GM21526 (cell line): ENCODE data around the gene COL4A2.

Experiments
- ATAC-seq: cut with Tn5 transposase; IDR thresholded peaks from one replicate; pipeline ENCODE4 v1.9.1; 2021; ENCODE audit warnings: moderate library complexity; ENCODE audit not compliant: unreplicated experiment, low FRiP score

The COL4A2 gene

DNA sequence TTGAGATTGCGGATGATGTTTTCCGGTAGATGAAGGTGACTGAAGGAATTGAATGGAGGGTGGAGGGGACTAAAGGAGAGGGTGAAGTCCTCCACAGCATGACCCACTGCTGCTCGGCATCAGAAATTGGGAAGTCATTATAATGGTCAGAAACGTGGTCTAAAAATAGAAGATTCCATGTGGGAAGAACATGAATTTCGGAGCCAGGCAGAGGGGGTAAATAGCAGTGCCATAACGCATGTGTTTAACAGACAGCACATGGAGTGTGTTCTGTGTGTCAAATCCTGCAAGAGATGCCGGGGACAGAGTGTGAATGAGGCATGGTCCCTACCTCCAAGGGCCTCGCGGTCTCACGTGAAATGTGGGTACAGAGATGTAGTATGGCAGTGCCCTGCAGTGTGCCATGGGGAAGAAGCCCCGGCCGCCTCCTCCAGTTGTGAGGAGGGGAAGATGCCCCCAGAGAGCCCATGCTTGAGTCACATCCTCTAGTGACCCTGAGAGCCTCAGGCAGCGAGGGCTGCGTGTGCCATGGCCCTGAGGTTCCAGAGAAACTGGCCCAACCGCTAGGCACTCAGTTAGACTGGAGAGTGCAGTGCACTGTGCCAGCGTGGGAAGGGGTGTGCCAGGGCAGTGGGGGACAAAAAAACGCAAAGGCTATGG lies 106.1 kb downstream of the COL4A2 start:
- no peak for ATAC-seq

DNA sequence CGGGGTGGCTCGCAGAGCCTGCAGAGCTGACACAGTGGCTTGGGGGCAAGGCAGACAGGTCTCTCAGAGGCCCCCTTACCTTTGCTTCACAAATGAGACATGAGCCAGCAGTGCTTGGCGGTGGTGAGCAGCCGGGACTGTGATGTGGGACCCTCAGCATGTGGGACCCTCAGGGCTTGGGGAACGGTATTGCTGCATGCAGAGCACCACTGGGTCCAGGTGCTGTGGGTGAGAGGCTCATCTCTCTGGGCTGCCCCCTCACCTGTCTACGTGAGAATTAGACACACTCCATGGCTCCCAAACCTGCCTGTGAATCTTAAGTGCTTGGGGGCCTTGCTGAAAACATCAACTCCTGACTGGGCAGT lies 106.6 kb downstream of the COL4A2 start:
- ATAC-seq, result no peak

DNA sequence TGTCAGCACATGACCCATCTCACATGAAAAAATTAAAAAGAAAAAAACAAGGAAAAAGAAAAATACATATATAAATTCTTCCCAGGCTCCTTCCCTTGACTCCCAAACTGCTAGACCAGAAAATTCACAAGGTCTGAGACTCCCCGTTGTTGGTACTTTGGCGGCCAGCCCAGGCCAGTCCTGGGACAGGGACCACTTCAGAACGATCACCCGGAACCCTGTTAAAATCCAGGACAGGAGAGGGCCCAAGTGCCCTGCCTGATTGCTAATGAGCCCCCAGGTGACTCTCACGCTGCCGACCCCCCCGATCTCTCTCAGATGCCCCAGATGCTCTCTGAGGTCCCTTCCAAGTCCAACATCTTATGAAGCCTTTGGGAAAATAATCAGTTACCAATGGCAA lies 107.2 kb downstream of the COL4A2 start:
- no peak for ATAC-seq

DNA sequence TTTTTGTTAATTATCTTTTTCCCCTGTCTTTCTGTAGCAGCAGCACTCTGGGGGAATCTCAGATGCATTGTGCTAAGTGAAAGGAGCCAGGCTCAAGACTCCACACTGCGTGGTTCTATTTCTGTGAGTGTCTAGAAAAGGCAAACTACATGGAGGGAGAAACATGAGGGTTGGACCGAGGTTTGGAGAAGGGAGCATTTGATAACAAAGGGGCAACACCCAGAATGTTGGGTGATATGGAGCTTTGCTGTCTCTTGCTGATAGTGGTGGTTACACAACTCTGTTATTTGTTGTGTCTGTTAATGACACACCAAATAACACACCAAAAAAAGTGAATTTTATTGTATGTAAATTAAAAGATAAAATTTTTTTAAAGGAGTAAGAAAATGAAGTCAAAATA lies 107.8 kb downstream of the COL4A2 start:
- no peak for ATAC-seq

DNA sequence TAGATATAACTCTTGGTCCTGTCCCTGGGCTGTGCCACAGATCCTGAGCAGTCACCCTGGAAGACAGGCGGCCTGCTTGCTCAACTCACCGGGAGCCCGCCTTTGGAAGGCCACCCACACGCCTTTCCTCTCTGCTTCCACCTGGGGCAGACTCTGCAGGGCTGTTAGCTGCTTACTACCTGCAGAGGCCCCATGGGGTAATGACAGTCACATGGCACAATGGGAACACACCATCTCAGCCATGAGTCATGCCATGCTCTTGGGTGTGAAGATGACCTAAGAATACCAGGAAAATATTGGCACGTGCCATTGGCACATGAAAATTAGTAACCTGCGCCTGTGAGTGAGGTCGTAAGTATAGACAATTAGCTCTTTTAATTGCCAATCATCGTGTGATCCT lies 108.6 kb downstream of the COL4A2 start:
- no peak for ATAC-seq

DNA sequence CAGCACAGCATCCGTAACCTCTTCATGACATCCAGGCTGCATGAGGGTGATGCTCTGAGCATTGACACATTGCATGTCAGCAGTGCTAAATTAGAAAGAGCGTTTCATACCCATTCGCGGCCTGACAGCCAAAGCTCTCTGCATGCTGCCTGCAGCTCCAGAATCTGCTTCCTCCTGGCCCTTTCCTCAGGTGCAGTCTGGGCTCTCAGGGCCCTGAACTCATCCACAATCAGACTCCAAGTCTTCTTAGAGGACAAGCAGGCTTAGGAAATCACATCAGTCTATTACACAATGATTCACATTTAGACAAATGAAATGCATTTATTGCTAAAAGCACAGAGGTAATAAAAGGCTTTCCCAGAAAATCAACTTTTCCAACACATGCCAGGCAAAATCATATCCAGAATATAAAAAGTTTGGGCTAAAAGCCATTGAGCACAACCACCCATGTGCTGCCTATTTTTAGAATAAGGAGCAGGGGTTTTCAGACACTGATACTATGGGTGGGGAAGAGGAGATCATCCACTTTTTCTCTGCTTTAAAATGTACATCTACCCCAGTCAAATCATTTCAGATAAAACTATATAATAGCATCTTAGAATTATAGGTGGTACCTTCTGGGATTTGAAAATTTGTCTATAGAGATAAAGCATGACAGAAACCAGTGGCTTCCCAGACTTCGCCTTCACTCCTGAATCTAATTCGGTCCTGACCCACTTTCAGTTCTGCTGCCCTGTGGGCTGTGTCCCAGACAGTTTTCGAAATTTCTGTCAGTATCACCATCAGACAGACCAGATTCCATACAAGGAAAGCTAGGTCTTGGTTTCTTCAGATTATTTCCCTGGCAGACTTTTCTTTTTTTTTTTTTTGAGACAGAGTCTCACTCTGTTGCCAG lies 109.3 kb downstream of the COL4A2 start:
- no peak for ATAC-seq

DNA sequence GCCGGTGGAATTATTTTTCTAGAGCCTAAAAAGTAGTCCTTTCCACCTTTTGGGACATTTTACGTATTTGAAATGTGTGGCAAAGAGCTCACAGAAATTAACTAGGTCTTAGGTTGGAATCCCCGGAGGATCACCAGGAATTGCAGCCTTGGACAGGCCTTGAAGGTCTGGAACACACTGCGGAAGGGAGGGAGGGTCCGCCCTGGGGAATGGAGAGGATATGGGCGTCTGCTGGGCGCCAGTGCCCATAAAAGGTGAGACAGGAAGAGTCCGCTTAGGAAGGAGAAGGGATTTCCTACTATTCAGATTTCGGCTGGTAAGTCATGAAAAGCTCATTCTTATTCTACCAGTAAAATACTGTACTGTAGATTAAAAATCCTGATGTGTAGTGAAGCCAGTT lies 111.9 kb downstream of the COL4A2 start:
- ATAC-seq, result no peak

DNA sequence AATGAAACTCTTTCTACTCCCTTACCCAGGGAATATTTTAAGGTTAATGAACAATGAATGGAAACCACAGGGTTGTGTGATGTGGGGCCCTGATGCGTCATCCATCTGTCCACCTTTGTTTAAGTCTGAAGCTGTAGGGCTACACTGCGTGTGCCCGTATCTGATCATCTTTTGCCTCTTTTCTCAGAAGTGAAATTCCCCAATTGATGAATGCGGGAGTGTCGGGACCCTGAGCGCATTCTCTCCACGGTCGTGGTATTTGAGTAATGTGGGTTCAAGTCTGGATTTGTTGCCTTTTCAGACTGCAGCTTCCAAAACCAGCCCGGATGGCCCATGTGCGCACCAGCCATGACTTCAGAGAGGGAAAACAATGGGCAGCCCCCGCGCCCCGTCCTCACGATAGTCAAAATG lies 112.3 kb downstream of the COL4A2 start:
- no peak for ATAC-seq

DNA sequence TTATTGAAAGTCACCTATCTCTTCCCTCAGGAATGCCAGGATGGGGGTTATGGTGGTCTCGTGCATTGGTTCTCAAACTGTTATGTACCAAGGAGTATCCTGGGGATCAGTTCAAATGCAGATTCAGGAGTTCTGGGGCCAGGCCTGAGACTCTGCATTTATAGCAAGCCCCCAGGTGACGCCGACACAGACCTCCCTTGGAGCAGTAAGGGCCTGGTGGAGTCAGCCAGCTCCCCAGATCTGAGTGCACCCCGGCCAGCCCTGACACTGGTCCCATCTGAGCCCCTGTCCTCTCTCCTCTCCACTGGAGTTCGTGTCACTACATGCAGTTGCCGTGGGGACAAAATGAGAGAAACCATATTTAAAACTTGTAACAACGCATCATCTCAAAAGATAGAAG lies 112.9 kb downstream of the COL4A2 start:
- no peak for ATAC-seq

DNA sequence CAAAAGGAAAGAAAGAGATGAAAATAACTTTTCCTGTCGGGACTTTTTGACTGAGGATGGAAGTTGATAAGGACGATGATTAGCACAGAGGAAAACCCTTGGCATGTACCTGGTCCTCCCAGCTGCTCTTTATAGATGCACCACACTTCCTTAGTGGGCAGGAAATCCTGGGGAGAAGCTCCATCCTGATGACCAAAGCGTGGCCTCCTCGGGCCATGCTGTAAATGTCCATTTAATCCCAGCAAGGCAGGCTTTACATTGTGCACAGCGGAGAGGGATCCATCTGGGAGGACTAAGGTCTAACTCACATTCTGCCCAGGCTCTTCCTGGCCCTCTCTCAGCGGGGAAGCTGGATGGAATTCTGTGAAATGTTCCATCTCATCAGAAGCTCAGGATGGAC lies 113.5 kb downstream of the COL4A2 start:
- ATAC-seq, result no peak

DNA sequence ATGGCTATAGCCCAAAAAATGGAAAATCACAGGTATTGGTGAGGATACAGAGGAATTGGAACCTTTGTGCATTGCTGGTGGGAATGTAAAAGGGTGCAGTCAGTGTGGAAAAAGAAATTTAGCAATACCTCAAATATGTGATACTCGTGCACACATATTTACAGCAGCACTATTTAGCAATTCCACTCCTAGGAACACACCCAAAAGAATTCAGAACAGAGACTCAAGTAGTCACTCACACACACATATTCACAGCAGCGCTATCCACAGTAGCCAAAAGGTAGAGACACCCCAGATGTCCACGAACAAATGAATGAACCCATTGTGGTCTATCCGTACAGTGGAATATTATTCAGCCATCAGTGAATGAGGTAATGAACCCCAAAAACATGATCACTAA lies 114.0 kb downstream of the COL4A2 start:
- no peak for ATAC-seq

DNA sequence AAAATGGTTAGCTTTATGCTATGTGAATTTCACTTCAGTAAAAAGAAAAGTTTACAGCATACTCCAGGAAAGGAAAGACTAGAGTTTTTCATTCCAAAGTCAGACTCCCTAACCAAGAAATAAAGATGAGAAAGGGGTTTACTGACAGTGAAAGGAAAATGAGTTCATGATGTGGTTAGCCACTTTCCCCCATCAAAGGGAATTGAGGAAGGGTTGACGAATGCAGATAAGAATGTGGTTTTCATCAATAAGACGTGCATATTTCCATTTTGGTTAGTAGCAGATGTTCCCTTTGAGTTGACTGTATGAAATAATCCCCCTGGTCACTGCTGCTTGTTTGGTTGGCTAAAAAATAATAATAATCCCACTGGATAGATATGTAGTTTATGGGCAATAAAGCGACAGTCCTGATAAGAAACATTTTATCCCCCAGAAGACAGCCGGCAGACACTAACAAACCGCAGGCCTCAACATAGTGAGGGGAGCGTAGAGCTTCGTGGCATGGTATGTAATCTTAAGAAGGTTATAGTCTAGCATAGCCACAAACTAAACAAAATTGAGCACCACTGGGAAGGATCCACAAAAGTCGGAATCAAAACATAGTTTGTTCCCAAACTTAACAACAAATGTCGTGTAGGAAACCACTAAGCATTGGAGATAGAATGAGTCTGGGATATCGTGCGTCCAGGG lies 114.8 kb downstream of the COL4A2 start:
- no peak for ATAC-seq

DNA sequence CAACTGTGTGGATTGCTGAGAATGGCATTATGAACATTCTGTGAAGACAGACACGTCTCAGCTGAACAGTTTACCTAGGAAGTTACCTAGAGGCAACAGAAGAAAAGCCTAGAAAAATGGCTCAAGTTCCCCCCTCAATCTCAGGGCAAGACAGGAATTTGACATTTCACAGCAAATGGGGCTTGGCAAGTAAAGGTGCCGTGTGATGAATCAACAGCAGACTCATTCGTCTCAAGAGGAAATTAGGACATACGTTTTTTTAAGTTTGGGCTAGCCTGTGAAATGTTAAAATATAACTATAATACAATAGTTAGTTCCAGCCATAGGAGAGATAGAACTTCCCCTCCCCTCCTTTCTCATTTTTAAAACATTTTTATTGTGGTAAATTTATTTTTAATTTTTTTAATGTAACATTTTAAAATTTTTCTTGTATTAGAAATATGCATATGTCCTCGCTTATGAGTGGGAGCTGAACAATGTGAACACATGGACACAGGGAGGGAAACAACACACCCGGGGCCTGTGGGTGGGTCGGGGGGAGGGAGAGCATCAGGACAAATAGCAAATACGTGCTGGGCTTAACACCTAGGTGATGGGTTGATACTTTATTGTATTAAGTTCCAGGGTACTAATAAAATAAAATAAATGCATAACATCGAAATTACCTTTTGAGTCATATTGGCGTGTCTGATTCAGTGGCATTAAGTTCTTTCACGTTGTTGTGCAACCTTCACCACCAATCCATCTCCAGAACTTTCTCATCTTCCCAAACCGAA lies 116.0 kb downstream of the COL4A2 start:
- no peak for ATAC-seq

DNA sequence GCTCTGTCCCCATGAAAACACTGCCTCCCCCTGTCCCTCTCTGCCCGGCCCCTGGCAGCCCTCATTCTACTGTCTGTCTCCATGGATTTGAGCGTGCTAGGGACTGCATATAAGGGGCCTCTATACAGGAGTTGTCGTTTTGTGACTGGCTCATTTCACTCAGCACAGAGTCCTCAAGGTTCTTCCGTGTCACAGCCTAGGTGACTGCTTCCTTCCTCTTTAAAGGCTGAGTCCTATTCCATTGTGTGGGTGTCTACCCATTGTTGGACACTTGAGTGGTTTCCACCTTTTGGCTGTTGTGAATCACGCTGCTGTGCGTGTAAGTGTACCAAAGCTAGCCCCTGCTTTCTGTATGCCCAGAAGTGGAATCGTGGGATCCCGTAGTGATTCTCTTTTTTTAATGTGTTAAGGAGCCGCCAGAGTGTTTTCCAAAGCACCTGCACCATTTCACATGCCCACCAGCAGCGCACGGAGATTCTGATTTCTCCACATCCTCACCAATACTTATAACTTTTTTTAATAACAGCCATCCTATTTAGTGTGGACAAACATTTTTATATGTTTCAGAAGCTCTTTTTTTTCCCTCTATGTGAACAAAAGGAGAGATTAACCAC lies 116.7 kb downstream of the COL4A2 start:
- ATAC-seq, result no peak

DNA sequence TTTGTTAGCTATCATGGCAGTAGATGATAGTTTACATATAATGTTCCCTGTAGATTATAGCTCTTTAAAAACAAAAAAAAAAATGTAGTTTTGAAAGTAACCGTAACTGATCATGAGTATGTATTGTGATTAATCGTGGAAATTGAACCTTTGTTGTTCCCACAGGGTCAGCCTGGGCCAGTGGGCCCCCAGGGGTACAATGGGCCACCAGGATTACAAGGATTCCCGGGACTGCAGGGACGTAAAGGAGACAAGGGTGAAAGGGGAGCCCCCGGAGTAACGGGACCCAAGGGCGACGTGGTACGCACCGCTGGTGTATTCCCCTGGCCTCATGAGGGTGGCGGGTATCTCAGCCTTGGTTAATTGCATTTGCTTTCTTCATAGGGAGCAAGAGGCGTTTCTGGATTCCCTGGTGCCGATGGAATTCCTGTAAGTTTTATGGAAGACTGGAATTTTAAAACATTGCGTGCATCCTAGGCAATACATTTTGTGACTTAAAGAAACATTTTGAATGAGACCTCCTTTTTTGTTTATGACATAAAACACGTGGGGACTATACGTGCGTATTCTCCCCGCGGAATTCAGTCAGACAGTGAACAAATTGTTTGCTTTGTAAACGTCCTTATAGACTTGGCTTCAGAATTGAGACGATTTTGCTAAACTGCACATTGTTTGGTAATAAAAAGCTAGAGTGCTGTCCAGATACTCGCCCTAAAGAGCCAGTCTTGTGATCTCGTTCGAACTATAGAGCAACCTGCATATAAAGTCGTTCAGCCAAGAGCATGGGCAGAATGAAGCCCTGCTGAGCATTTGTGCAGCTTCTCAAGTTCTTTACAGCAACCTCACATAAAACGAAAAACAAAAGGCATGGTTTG lies 117.7 kb downstream of the COL4A2 start:
- ATAC-seq, result no peak

DNA sequence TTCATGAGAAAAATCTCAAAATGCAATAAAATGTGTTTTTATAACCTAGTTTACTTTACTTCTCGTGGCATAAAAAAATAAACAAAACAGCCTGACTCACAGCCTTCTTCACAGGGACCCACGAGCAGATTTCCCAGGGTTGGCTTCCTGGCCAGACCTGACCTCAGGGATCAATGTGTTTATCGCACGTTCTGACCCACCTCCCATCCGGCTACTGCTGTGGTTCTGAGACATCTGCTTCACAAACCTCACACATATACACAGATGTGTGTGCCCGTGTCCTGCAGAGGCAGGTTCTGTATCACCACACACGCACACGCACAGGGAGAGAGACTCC lies 118.3 kb downstream of the COL4A2 start:
- ATAC-seq, result no peak

DNA sequence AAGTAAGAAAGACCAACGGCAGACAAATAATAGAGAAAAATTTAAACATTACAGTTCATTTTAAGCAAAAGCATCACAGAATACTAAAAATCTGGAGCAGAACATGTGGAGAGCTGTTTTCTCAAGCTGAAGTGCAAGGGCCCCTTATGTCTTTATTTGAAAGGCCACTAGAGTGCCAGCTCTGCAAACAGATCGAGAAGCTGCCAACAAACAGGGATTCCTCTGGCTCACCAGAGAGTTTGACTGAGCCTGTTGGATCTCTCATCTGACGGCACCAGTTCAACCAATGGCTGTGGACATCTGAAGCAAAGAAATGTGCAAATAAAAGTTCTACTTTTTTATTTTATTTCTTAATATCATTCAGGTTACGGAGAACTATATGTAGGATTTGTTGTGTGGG lies 119.7 kb downstream of the COL4A2 start:
- no peak for ATAC-seq

DNA sequence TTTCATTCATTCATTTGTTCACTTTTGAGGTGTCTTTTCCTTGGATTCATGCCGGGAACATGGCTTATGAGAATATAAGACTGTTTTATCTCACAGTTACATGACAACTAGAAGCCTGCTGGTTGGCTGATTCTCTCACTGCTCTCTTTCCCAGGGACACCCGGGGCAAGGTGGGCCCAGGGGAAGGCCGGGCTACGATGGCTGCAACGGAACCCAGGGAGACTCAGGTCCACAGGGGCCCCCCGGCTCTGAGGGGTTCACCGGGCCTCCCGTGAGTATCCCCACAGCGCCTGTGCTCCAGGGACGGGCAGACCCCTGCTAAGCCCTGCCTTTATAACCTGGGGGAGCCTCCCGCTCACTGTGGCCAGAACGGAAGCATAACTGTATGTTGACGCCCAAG lies 121.2 kb downstream of the COL4A2 start:
- no peak for ATAC-seq
